NCI-H1694 (cell line): ENCODE measurements around the gene NDUFS6.

Source experiments
- DNase-seq: peaks from one replicate; lab custom pipeline; 2025; lab: John Stamatoyannopoulos, UW

Gene NDUFS6

DNA sequence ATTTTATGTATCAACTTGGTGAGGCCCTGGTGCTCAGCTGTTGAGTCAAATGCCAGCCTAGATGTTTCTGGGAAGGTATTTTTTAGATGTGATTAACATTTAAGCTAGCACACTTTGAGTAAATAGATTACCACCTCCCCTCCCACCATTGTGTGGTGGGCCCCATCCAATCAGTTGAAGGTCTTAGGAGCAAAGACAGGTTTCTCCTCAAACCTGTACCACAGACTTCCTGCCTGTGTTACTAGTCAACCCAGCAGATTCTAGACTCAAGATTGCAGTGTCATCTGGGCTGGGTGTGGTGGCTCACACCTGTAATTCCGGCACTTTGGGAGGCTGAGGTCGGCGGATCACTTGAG, 35.3 kb upstream of the NDUFS6 start:
- no peak for DNase-seq

DNA sequence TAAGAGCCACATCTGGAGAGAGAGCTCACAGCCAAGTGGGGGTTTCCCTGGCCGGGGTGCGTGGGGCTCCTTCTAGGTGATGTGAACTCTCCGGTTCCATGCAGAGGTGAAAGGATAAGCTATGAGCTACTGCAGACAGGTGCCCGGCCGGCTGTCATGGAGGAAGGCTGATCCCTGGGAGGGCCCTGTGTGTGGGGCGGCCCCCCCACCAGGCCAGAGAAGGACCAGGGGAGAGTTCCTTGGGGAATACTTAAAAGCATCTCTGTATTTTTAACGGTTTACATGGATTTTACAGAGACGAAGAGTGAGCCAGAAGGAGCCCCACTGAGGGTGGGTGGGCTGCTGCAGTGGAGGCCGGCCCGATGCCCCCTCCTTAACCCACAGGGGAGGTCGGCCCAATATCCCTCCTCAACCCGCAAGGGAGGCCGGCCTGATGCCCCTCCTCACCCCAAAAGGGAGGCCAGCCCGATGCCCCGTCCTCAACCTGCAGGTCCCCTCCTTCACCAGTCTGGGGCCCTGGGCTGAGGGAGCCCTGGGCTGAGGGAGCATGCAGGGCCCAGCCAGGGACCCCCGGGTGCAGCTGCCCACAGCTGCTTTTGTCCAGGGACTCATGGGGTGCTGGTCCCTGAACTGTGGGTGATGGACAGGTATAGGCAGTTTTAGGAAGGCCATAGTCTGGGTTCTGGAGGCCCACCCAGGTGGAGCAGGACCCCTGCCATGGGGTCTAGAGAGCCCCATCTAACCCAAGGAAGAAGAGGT, 33.5 kb upstream of the NDUFS6 start:
- DNase-seq: no peak

DNA sequence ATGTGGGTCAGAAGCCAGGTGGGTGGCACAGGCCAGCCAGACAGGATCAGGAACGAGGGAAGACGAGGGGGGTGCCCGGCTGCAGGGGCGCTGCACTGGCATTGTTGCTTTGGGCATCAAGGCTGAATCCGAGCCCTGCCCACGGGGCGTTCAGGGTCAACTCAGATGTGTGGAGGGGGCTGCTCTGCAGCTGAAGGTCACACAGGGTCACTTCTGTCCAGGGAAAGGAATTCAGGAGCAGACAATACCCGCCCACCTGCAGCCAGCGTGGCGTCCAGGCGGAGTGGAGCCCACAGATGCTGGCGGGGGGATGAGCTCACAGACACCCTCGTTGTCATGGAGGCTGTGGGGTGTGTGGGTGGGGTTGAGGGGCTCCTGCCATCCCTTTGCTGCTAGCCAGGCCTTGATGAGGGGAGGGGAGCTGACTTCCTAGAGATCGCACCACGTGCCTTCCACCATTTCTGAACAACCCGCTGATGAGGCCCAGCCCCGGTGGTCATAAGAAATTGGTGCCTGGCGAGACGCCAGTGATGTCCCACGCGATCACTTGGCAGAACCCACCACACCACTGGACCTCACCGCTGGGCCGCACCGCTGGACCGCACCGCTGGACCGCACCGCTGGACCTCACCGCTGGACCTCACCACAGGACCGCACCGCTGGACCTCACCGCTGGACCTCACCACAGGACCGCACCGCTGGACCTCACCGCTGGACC, 32.8 kb upstream of the NDUFS6 start:
- DNase-seq: no peak

DNA sequence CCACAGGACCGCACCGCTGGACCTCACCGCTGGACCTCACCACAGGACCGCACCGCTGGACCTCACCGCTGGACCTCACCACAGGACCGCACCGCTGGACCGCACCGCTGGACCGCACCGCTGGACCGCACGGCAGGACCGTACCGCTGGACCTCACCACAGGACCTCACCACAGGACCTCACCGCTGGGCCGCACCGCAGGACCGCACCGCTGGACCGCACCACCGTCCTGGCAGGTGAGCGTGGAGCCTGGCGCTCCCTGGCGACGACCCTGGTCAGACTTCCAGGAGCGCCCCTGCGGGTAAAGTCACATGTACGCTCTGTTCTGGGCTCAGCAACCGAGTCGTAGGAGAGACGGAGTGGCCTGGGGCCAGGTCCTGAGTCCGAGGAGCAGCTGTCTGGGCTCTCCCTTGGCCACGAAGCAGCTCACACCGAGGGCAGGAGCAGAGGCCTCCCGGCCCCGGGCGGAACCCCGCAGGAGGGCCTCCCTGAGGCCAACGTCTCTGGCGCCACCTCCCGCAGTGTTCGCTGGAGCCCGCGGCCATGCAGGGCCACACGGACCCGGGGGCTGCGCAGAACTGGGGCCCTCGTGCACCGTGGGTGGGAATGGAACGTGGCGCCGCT, 32.1 kb upstream of the NDUFS6 start:
- no peak for DNase-seq

DNA sequence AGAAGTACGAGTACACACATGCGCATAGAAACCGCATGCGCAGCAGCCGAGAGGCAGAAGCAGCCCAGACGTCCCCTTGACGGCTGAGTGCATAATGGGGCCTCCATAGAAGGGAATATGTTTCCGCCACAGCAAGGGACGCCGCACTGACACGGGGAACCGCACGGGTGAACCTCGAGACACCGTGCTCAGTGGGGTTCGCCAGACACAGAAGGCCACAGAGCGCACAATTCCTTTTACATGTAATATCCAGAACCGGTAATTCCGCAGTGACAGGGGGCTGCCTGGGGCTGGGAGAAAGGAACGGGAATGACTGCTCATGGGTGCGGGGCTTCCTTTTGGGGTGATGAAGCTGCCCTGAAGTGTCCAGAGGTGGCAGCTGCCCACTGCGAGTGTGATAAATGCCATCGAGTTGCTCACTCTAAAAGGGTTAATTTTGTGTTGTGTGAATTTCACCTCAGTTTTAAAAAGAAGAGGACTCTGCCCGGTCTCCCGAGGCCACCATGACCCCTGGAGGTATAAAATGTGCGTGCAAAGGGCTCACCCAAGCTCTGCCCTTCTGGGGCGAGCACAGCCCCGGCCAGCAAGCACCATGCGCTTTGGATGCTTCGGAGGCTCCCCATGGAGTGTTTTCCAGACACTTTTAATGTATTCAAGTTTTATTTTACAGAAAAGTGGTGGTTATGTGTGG, 31.3 kb upstream of the NDUFS6 start:
- DNase-seq: no peak

DNA sequence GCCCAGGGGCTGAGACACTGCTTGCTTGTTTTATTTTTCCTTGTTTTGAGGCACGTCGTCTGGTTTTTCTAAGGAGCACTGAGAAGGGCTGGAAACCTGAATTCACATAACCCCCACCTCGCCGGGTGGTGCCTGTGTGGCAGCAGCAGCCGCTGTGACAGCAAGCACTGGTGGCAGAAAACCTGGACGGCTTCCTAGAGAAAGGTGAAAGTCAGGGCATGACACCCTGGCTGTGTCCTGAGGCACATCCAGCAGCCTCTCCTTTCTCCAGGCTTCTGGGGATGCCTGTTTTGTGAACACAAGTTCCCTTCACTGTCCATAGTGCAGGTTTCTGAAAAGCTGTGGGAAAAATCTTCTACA, 30.8 kb upstream of the NDUFS6 start:
- DNase-seq: no peak

DNA sequence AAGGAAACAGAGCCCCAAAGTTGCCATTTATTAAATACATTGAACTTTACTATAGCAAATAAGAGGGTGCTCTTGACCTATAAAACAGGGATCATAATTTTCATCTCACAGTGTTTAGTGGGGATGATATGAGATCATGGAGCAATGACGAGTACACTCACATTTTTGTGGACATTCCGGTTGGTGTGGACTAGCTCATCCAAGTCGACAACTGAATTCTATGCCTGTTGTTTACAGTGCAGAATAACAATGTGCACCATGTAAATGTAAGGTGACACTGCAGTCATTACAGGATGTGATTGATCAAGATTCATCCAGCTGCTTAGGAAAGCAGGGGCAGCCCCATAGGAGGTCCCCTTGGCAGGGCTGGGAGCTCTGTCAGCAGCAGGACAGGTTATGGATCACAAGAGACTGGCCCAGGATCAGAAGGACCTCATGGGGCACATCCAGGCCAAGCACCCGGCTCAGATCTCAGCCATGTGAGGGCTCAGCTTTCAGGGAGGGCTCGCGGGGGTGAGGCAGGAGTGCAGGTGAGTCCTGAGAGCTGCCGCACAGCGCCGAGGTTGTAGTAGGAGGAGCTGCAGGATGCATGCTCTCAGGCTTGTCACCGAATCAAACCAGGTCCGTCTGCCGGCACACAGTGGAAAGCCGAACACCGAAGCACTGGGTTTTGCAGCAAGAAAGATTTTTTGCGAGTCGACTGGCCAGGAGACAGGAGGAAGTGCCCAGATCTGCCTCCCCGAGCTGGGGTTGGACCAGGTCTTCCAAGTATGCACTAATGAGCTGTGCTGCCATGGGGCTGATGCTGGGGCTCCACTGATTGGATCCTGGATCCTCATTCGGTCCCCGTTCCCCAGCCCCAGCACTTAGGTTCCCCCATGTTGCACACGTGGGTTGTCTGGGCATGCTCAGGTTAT, 29.8 kb upstream of the NDUFS6 start:
- DNase-seq: no peak

DNA sequence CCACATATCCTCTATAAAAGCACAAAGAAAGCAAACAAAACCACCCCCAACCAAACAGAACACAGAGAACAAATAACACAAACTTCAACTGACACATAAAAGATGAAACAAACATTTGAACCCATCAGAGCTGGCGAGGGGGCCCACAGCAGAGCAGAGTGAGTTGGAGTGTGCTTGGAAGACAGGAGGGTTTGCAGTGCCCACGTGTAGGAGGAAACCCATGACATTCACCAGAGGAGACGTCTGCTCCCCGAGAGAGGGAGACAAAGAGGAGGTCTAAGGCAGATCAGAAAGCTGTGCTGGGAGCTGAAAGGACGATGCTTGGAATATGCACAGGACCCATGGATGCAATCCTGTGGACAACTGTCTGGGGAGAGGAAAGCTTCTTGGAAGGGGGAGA, 28.6 kb upstream of the NDUFS6 start:
- DNase-seq: no peak

DNA sequence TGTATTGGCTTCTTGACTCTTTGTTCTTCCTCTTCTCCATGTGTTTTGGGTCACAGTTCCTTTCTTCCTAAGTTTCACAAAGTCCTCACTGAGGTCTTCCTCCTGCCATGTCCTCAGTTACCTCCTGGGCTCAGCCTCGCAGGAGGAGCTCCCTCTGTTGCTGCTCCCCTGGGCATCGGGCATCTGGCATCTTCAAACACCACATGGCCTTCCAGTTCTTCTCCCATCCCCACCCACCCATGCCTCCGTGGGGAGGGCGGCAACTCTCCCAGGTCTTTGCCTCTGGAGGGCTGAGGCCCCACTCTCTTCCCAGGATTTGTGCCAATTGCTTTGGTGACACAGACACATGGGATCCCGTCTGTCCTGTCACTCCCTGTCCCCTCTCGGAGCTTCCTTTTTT, 24.4 kb upstream of the NDUFS6 start:
- DNase-seq: no peak

DNA sequence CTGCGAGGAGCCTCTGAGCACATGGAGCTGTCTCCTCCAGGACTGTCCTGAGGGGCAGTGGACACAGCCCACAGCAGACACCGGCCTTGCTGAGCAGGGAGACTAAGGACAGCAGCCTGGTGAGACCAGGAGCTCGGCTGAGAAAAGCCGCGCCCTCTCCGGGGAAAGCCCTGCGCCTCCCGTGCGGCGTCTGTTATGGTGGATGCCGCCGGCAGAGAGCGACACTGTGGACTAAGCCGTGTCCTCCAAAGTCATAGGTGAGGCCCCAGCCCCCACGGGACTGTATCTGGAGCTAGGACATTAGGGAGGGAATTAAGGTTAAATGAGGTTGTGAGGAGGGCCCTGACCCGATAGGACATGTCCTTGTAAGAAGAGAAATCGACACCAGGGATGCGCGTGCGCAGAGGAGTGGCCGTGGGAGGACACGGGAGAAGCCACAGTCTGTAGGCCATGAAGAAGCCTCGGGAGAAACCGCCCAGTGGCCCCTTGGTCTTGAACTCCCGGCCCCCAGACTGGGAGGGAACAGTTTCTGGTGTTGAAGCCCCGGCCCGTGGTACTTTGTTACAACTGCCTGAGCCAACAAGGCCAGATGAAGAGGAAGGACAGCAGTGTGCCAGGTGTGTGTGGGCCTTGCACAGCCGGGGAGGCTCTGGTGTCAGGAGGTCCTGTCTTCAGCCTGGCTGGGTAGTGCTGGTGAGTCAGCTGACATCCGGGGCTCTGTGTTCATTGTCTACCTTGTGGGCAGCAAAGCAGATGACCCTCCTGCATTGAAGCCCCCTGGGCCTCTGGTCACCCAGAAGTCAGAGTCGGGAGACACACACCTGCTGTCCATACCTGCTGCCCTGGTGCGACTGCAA, 23.7 kb upstream of the NDUFS6 start:
- no peak for DNase-seq

DNA sequence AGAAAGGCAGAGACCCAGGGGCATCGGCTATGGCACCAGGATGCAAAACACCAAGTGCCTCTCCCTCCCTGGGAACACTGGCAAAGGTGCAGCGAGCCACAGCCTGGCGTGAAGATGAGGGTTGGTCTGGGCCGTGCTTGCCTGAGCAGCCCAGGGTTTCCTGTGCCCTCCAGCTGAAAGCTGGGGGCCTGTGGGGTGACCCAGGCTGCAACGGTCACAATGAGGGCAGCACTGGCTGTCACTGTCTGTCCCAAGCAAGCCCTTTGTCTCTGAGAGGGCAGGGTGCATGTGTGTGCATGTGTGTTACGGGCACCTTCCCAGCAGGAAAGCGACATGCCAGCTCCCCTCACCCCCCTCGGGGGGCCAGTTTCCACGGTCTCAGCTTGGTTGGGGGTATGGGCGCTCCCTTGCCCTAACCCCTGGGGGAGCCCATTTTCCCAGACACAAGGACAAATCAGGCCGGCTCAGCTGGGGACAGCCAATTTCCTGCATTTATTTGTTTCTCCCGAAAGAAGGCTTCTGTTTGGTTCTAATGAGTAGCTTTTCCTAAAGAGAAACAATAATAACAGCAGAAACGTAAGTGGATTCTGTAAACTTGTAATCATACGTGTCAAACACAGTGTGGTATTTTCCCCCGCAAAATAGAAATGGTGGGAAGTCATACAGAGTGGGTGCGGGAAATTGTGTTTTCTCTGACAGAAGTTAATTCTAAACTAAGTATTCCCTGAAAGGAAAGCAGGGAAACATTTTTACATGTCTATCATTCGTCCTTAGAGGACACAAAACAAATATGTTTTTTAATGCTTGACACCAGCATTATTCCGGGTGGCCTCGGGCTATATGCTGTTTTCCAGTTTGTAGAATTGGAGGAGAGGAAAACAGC, 22.8 kb upstream of the NDUFS6 start:
- DNase-seq: no peak

DNA sequence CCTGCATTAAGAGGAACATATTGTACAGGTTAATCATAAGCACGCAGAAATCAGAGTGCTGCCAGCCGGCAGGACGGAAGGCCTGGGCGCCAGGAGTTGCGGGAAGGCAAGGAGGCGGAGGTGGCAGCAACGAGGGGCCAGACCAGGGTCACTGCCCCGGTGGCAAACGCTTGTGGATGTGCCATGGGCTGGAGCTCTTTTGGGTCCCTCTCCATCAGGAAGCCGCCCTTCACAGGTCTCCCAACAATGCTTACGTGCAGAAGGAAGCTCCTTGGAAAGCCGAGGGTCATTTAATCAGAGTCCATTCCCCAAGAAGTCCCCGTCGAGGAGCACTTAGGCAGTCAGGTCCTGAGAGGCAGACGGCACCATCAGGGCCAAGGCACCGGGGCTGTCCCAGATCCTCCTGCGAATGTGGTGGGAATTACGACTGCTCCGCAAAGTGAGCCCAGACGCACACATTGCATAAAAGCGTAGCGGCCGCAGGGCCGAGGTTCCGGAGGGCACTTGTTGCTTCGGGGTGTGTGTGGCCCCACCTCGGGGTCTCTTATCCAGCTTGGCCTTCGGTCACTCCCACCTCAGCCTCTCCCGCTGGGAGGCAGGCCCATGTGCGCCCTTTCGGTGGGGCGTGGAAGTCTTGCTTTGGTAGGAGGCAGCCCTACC, 22.1 kb upstream of the NDUFS6 start:
- no peak for DNase-seq

DNA sequence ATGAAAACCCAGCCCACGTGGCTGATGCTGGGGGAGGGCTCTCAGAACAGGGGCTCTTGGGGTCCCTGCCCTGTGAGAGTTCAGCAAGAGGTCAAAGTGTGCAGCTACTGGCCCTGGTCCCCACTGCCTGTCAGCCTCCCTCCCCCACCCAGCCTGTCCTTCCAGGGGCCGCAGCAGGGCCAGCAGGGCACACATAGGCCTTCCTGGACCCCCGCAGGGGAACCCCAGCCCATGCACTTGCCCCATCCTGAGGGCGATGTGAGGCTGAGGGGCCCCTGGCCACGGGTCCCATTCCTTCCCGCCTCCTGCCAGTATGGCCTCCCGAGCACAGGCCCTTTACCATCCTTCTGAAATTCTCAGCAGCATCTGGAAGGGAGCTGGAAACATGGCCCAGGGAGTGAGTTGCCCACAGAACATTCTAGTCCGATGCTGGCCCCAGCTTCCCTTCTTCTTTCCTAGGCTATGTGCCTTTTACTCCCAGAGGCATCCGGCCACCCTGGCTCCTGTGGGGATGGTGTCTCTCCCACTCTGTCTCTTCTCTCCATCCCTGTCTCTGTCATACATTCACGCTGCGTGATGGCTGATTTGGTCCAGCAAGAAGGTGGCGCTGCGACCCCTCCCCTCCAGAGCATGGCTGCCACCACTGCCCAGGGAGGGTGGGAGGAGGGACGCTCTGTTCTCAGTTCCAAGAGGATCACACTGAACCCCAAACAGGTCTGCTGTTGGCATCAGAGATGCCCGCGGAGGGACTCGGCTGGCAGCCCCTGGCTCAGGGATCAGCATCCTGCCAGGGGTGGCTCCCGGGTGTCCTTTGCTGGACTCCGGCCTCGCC, 21.2 kb upstream of the NDUFS6 start:
- no peak for DNase-seq

DNA sequence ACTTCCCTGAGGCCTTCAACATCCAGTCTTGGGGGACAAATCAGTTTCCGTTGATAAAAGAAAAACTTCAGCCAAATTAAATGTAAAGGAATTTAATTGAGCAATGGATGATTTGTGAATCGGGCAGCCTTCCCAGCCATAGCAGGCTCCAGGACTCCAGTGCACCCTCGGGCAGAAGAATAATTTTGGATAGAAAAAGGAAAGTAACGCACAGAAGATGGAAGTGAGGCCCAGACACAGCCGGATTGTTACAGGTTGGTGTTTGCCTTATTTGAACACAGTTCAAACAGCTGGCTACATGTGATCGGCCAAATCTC, 20.6 kb upstream of the NDUFS6 start:
- DNase-seq: no peak

DNA sequence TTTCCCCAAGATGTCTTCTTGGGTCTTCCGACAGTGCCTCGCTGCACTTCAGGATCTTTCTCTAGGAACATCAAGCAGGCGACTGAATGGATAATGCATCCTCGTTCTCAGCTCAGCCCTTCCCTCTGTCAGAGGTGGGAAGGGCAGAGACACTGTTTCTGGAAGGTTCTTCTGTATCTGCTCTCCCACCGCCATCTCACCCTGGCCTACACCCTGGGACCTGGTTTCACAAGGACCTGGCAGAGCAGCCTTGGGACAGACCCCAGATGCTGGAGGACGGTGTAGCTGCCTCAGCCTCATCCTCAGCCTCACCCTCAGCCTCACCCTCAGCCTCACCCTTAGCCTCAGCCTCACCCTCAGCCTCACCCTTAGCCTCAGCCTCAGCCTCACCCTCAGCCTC, 20.1 kb upstream of the NDUFS6 start:
- no peak for DNase-seq

DNA sequence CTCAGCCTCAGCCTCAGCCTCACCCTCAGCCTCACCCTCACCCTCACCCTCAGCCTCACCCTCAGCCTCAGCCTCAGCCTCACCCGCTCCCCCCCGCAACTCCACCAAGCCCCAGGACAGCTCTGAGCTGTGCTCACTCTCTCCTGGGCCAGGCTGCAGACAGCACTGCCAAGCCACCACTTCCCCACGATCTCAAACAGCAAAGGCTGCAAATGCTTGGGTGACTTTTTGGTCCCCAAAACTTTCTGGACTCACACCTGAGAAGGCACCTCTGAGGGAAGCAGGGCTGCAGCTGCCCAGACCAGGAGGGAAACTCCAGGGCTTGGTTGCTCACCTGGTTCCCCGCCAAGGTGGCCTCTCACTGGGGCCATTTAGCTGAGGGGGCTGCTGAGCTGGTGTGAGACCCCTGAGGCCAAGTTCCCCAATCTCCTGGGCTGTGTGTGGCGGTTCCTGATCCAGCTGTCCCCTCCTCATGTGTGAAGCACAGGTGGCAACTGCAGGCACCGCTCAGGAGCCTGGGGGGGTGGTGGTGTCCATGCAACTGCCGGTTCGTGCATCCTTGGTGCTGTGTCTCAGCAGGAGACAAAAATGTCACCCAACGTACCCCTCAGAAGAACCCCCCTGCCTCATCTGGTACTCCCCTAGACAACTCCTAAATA, 19.4 kb upstream of the NDUFS6 start:
- no peak for DNase-seq

DNA sequence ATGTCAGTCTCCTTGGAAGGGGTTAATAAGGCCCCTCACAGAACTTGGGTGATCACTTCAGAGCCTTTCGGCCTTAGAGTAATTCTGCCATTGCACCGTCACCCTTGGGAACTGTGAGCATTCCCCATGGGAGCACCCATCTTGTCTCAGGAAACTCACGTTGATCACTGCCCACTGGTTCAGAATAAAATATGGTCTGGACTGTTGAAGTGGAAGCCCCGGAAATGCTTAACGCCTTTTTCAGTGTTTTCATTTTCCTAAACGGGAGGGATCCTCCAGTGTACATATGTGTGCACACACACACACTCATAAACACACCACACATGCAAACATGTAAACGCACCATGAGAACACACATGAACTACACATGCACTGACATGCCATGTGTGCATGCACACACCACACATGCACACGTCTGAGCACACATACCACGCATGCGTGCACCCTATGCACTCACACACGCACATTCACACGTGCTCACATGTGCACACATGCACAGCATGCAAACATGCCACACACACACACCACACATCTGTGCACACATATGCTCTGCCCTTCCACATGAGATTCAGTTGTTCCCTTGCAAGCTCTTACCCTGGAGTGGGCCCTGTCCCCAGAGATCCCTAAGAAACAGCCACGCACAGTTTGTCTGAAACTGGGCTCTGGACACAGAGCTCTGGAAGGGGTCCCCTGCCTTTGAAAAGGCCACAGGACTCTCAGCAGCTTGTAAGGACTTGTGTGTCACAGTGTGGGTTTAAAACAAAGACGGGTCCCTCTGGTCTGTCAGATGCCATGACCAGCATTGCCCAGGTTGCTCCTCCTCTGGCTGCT, 18.6 kb upstream of the NDUFS6 start:
- no peak for DNase-seq
